GM19025 (cell line): ENCODE results near the gene ZFHX3.

Experiments used
- ATAC-seq: cut with Tn5 transposase; IDR thresholded peaks from one replicate; pipeline ENCODE4 v1.9.1; 2021; ENCODE audit warnings: mild to moderate bottlenecking, low read depth, moderate library complexity; ENCODE audit not compliant: unreplicated experiment

The ZFHX3 gene

GRCh38 chr16:73042807-73043206, 5.1 kb downstream of the ZFHX3 start:
- no peak for ATAC-seq

- no peak for ATAC-seq
Measured at GRCh38 chr16:73041676-73042075, 6.3 kb downstream of the ZFHX3 start.

GRCh38 chr16:73040735-73041402, 7.1 kb downstream of the ZFHX3 start:
- no peak for ATAC-seq

- ATAC-seq: no peak
Measured at GRCh38 chr16:73040136-73040535, 7.8 kb downstream of the ZFHX3 start.

GRCh38 chr16:73037845-73038570, 9.9 kb downstream of the ZFHX3 start:
- no peak for ATAC-seq

- no peak for ATAC-seq
Measured at GRCh38 chr16:73037331-73037745, 10.6 kb downstream of the ZFHX3 start.

GRCh38 chr16:73036074-73036826, 11.7 kb downstream of the ZFHX3 start:
- peak; percentile 84 for ATAC-seq

- peak; percentile 29 for ATAC-seq
Measured at GRCh38 chr16:73034374-73034773, 13.6 kb downstream of the ZFHX3 start.

- no peak for ATAC-seq
Measured at GRCh38 chr16:73033271-73033998, 14.5 kb downstream of the ZFHX3 start.

- no peak for ATAC-seq
Measured at GRCh38 chr16:73032541-73033270, 15.2 kb downstream of the ZFHX3 start.

- ATAC-seq: no peak
Measured at GRCh38 chr16:73031984-73032383, 15.9 kb downstream of the ZFHX3 start.

- ATAC-seq: no peak
Measured at GRCh38 chr16:73031155-73031866, 16.6 kb downstream of the ZFHX3 start.

- ATAC-seq: no peak
Measured at GRCh38 chr16:73028721-73029361, 19.1 kb downstream of the ZFHX3 start.

- no peak for ATAC-seq
Measured at GRCh38 chr16:73028263-73028662, 19.7 kb downstream of the ZFHX3 start.

GRCh38 chr16:73027685-73028111, 20.2 kb downstream of the ZFHX3 start:
- ATAC-seq: no peak

GRCh38 chr16:73026754-73027684, 20.9 kb downstream of the ZFHX3 start:
- no peak for ATAC-seq

GRCh38 chr16:73025856-73026210, 22.1 kb downstream of the ZFHX3 start:
- ATAC-seq: no peak
